ENCODE results near the gene TBC1D16. TPM values are rescaled to one million over a fixed set of nuclear protein-coding genes. Genes with fewer than 3 reads are reported as not detected.
A peak's percentile ranks its signal among the peaks of the same experiment; 100 is the strongest.

The TBC1D16 gene
- total RNA-seq, 1 experiment from 2014 or later: 35.9 TPM

DNA sequence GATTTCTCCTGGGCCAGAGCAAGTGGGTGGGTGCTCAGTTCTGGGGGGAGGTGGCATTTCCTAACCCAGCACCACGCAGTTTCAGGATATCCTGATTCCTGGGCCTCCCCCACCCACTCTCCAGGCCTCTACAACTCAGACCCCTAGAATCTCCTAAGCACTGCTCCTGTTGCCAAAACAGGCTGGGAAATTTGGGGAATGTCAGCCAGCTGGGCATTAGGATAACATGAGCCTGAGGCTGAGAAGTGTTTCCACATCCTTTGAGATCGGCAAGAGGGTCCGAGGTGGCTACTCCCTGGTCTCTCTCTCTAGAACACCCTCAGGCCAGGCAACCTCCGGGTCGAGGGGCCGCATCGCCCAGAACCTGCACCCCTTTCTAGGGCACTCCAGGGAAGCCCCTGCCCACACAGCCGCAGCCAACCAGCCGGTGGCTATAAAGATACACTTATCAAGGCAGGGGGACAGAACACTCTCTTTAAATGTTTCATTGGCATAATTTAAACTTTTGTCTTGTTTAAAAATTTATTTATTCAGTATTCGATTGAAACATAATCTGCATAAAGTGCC lies 23.6 kb downstream of the TBC1D16 start:
- Mint-ChIP-seq H3K36me3 (ENCODE audit: insufficient read depth, unreplicated experiment) (peaks cover 11% of the 10 kb centered on the region), H3K27me3 (ENCODE audit: unreplicated experiment) (no peaks in the 10 kb centered on the region), H3K9me3 (ENCODE audit: low read depth, unreplicated experiment) (no peaks in the 10 kb centered on the region), H3K4me3 (ENCODE audit: low read depth, unreplicated experiment) (no peak overlapping the region), H3K4me1 (ENCODE audit: low read depth, unreplicated experiment) (no peaks in the 10 kb centered on the region), H3K27ac (ENCODE audit: unreplicated experiment) (no peak overlapping the region)
- no TSS peak for BruUV-seq (replicated peaks)
- CTCF ChIA-PET: no interaction called here
- no peak for DNase-seq
- intact Hi-C loops (cut with micrococcal nuclease; ENCODE audit: unreplicated experiment): no loop called here
- TF ChIP-seq, protein P1, sequence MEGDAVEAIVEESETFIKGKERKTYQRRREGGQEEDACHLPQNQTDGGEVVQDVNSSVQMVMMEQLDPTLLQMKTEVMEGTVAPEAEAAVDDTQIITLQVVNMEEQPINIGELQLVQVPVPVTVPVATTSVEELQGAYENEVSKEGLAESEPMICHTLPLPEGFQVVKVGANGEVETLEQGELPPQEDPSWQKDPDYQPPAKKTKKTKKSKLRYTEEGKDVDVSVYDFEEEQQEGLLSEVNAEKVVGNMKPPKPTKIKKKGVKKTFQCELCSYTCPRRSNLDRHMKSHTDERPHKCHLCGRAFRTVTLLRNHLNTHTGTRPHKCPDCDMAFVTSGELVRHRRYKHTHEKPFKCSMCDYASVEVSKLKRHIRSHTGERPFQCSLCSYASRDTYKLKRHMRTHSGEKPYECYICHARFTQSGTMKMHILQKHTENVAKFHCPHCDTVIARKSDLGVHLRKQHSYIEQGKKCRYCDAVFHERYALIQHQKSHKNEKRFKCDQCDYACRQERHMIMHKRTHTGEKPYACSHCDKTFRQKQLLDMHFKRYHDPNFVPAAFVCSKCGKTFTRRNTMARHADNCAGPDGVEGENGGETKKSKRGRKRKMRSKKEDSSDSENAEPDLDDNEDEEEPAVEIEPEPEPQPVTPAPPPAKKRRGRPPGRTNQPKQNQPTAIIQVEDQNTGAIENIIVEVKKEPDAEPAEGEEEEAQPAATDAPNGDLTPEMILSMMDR (IDR thresholded peaks at IDR 0.05; ENCODE audit: unreplicated experiment): no peak

DNA sequence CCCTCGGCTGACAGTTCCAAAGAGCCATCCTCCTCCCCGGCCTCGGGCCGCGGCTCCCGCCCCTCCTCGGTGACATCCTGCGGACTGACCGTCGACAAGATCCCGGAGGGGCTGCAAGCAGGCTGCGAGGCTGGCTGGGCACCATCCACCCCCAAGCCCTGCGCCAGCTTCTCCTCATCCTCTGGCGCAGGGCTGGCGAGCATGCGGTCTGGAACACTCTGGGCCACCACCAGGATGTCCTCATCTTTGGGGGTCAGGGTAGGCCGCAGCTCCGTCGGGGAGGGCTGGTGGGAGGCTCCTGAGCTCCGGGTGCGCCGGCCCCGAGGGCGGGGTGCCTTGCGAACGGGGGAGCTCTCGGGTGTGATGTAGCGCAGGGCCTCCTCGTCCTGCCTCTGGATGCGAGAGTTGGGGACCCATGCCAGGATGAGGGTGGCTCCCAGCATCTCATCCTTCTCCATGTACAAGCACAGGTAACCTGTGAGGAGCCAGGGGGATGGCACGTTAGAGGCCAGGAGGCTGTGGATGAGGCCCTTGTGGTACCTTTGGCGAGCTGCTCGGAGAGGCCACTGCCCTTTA lies 25.3 kb downstream of the TBC1D16 start:
- CTCF ChIA-PET: no interaction called here
- peaks cover 9% of the 10 kb centered on the region for H3K4me1 Mint-ChIP-seq (ENCODE audit: low read depth, unreplicated experiment)
- no peaks in the 10 kb centered on the region for H3K9me3 Mint-ChIP-seq (ENCODE audit: low read depth, unreplicated experiment)
- H3K4me3 Mint-ChIP-seq (ENCODE audit: low read depth, unreplicated experiment): no peak overlapping the region
- TF ChIP-seq, protein P1 (IDR thresholded peaks at IDR 0.05; ENCODE audit: unreplicated experiment): no peak
- DNase-seq: no peak
- no peak overlapping the region for H3K27ac Mint-ChIP-seq (ENCODE audit: unreplicated experiment)
- no TSS peak for BruUV-seq (replicated peaks)
- peaks cover 11% of the 10 kb centered on the region for H3K36me3 Mint-ChIP-seq (ENCODE audit: insufficient read depth, unreplicated experiment)
- intact Hi-C loops (cut with micrococcal nuclease; ENCODE audit: unreplicated experiment): no loop called here
- H3K27me3 Mint-ChIP-seq (ENCODE audit: unreplicated experiment): no peaks in the 10 kb centered on the region

DNA sequence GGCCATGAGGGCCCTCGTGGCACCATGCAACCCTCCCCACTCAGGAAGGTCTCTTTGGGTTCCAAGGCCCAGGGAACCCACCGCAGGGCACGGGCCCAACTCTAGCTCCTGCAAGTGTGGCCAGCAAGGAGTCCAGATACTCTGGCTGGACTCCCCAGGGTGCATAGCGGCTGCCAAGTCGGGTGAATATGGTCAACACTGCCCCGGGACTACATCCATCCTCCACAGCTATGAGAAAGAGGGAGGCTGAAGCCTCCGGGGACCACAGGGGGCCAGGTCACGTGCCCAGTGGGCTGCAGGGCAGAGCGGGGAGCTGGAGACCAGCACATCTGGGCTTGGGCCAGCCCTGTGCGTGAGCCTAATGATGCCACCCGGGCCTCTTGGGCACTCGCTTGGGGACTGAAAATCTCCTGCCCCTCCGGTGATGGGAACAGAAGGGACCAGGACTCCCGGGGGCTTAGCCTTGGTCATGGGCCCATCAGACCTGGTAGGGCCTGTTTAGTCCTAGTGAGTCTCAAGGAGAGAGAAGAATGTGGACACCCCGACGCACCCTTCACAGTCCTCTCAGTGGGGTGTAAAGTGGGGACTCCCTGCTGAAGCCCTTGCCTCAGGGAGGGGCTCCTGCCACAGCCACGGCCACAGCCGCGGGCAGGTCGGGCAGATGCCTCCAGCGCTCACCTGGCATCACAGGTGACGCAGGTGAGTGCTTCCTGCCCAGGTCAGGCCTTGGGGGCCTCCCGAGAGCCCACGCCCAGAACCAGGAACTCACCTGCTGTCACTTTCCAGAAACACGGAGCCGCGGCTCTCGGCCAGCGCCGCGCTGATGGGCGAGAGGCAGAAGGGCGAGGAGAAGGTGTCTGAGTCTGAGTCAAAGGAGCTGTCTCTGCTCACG lies 26.0 kb downstream of the TBC1D16 start:
- intact Hi-C loops (cut with micrococcal nuclease; ENCODE audit: unreplicated experiment): loop anchor here (5.0 kb wide), 1 partner anchor 243 kb away; no protein-coding TSS in a partner anchor
- no peak overlapping the region for H3K4me3 Mint-ChIP-seq (ENCODE audit: low read depth, unreplicated experiment)
- peaks cover 9% of the 10 kb centered on the region for H3K4me1 Mint-ChIP-seq (ENCODE audit: low read depth, unreplicated experiment)
- BruUV-seq (replicated peaks): no TSS peak
- no peaks in the 10 kb centered on the region for H3K9me3 Mint-ChIP-seq (ENCODE audit: low read depth, unreplicated experiment)
- DNase-seq: no peak
- H3K27me3 Mint-ChIP-seq (ENCODE audit: unreplicated experiment): no peaks in the 10 kb centered on the region
- CTCF ChIA-PET: interaction anchor here (0.6 to 2.9 kb wide), 7 partner anchors 16 to 115 kb away, joined by 3 to 11 read pairs (median 9); partner anchors contain the start of gene GAA
- H3K27ac Mint-ChIP-seq (ENCODE audit: unreplicated experiment): no peak overlapping the region
- peaks cover 11% of the 10 kb centered on the region for H3K36me3 Mint-ChIP-seq (ENCODE audit: insufficient read depth, unreplicated experiment)
- TF ChIP-seq, protein P1 (IDR thresholded peaks at IDR 0.05; ENCODE audit: unreplicated experiment): no peak

DNA sequence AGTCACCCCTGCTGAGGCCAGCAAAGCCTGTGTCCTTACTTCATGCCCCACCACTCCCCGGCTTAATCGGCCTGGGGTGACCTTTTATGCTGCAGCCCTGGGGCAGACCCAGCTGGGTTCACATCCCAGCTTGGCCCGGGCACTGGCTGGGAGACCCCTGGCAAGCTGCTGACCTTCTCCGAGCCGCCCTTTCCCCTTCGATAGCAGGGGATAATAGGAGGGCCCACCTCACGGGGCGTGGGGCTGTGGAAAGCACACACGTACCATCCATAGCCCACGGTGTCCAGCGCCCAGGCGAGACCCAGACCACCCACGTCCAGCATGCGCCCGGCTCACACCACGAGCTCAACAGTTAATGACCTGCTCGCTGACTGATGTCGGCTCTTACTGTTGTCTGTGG lies 26.8 kb downstream of the TBC1D16 start:
- TF ChIP-seq, protein P1 (IDR thresholded peaks at IDR 0.05; ENCODE audit: unreplicated experiment): no peak
- Mint-ChIP-seq H3K36me3 (ENCODE audit: insufficient read depth, unreplicated experiment) (peaks cover 16% of the 10 kb centered on the region), H3K4me3 (ENCODE audit: low read depth, unreplicated experiment) (no peak overlapping the region), H3K9me3 (ENCODE audit: low read depth, unreplicated experiment) (no peaks in the 10 kb centered on the region), H3K4me1 (ENCODE audit: low read depth, unreplicated experiment) (peaks cover 9% of the 10 kb centered on the region), H3K27me3 (ENCODE audit: unreplicated experiment) (no peaks in the 10 kb centered on the region), H3K27ac (ENCODE audit: unreplicated experiment) (peak overlapping the region; percentile 52)
- BruUV-seq (replicated peaks): no TSS peak
- no peak for DNase-seq
- CTCF ChIA-PET: interaction anchor here (0.6 to 2.9 kb wide), 17 partner anchors 9 to 813 kb away, joined by 3 to 11 read pairs (median 5); partner anchors contain the start of gene GAA
- intact Hi-C loops (cut with micrococcal nuclease; ENCODE audit: unreplicated experiment): loop anchor here (5.0 kb wide), 1 partner anchor 243 kb away; no protein-coding TSS in a partner anchor
